WTC11 (cell line): Measurements from ENCODE around the gene TUSC2.

Experiments used
- ATF1 ChIP-seq: sonication (generic); formaldehyde crosslinking; IDR thresholded peaks from 2 replicates; pipeline ENCODE4 v1.8.1; 2023; ENCODE audit warnings: mild to moderate bottlenecking, moderate library complexity, missing genetic modification reagents
- ATF2 ChIP-seq: sonication (generic); formaldehyde crosslinking; IDR thresholded peaks from 2 replicates; pipeline ENCODE4 v1.8.1; 2022; ENCODE audit warnings: low read depth, missing genetic modification reagents, borderline replicate concordance
- ATF6 ChIP-seq: sonication (generic); formaldehyde crosslinking; IDR thresholded peaks from 2 replicates; pipeline ENCODE4 v1.8.1; 2023; ENCODE audit warnings: mild to moderate bottlenecking, missing genetic modification reagents
- CTCF ChIP-seq: fragments of 200-600 bp; IDR thresholded peaks from 2 replicates; pipeline ENCODE4 v1.8.0; 2022; ENCODE audit warnings: antibody characterized with exemption
- E2F1 ChIP-seq: sonication (generic); formaldehyde crosslinking; IDR thresholded peaks from 2 replicates; pipeline ENCODE4 v1.8.0; 2022; ENCODE audit warnings: mild to moderate bottlenecking, missing genetic modification reagents
- ELF4 ChIP-seq: sonication (generic); formaldehyde crosslinking; IDR thresholded peaks from 2 replicates; pipeline ENCODE4 v1.8.1; 2022; ENCODE audit warnings: low read depth, mild to moderate bottlenecking, moderate library complexity, missing genetic modification reagents
- ETV6 ChIP-seq: sonication (generic); formaldehyde crosslinking; IDR thresholded peaks from 2 replicates; pipeline ENCODE4 v1.8.1; 2022; ENCODE audit warnings: mild to moderate bottlenecking, missing genetic modification reagents
- FOXP4 ChIP-seq: sonication (generic); formaldehyde crosslinking; IDR thresholded peaks from 2 replicates; pipeline ENCODE4 v1.8.0; 2022; ENCODE audit warnings: mild to moderate bottlenecking, missing genetic modification reagents
- IRF1 ChIP-seq: sonication (generic); formaldehyde crosslinking; IDR thresholded peaks from 2 replicates; pipeline ENCODE4 v1.8.0; 2023; ENCODE audit warnings: missing genetic modification reagents
- JUN ChIP-seq: sonication (generic); formaldehyde crosslinking; IDR thresholded peaks from 2 replicates; pipeline ENCODE4 v1.8.0; 2023; ENCODE audit warnings: mild to moderate bottlenecking, missing genetic modification reagents
- MLX ChIP-seq: sonication (generic); formaldehyde crosslinking; IDR thresholded peaks from 2 replicates; pipeline ENCODE4 v1.8.1; 2023; ENCODE audit warnings: mild to moderate bottlenecking, missing genetic modification reagents, moderate library complexity
- SMAD3 ChIP-seq: sonication (generic); formaldehyde crosslinking; IDR thresholded peaks from 2 replicates; pipeline ENCODE4 v1.8.0; 2022; ENCODE audit warnings: missing genetic modification reagents, mild to moderate bottlenecking, borderline replicate concordance
- TP53 ChIP-seq: sonication (generic); formaldehyde crosslinking; IDR thresholded peaks from 2 replicates; pipeline ENCODE4 v1.8.1; 2023; ENCODE audit warnings: mild to moderate bottlenecking, missing genetic modification reagents
- ZNF138 ChIP-seq: sonication (generic); formaldehyde crosslinking; conservative IDR thresholded peaks from 2 replicates; pipeline ENCODE4 v1.8.1; 2022; ENCODE audit warnings: mild to moderate bottlenecking, moderate library complexity, missing genetic modification reagents

GRCh38 chr3:50319894-50320625, 8.0 kb downstream of the TUSC2 start:
- no peak for TF ChIP-seq ATF2 (CRISPR knock-in tag)
- TF ChIP-seq FOXP4 (CRISPR knock-in tag) = no peak
- no peak for TF ChIP-seq CTCF
- no peak for TF ChIP-seq JUN
- no peak for TF ChIP-seq ZNF138 (CRISPR knock-in tag)
- no peak for TF ChIP-seq ELF4
- TF ChIP-seq ATF1 (CRISPR knock-in tag) = no peak
- TF ChIP-seq ATF6 = no peak
- TF ChIP-seq IRF1 (CRISPR knock-in tag) = no peak
- TF ChIP-seq TP53 (CRISPR knock-in tag) = no peak
- no peak for TF ChIP-seq MLX
- no peak for TF ChIP-seq ETV6 (CRISPR knock-in tag)
- TF ChIP-seq SMAD3 (CRISPR knock-in tag) = no peak
- no peak for TF ChIP-seq E2F1
